KBM-7 (cell line): ENCODE measurements around the gene MRPS5.

Source experiments
- DNase-seq: peaks from one replicate; pipeline ENCODE4 v3.0.0-alpha.2; 2015
- in situ Hi-C: fragments of 300-500 bp; cut with MboI; formaldehyde crosslinking; loops from 2 replicates; pipeline ENCODE4 v1.14.3; 2020; ENCODE audit warnings: low sequenced_read_pairs, low pct_unique_long_range_greater_than_20kb, mixed read lengths

Gene MRPS5

DNA sequence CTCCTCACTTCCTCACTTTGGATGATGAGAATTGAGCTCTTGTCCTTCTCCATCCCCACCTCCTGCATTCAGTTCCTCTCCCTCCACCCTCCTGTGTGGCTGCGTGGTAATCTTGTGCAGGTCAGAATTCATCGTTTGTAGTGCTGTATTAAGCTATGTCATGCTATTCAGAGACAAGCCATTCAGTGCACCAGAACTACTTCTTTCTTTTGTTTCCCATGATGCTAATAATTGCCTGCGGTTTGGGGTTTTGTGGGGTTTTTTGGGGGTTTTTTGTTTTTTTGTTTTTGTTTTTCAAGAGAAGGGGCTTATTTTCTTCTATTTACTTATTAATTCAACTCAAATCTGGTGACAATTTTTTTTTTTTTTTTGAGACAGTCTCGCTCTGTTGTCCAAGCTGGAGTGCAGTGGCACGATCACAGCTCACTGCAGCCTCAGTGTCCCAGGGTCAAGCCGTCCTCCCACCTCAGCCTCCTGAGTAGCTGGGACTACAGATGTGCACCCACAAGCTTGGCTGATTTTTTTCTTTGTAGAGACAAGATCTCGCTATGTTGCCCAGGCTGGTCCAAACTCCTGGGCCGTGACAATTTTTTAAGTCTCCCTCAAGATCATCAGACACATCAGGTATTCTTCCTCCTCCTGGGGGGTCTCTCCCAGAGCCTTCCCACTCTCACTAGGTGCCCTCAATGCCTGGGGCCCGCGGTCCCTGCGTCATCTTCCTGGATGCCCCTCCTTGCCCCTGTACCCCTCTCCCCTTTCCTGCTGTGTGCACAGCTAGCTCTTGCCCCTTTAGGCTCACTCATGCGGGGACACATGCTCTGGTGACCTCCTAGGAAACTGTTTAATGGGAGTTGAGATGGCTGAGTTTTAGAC lies 58.3 kb downstream of the MRPS5 start:
- DNase-seq = no peak
- in situ Hi-C loops = no loop called here

DNA sequence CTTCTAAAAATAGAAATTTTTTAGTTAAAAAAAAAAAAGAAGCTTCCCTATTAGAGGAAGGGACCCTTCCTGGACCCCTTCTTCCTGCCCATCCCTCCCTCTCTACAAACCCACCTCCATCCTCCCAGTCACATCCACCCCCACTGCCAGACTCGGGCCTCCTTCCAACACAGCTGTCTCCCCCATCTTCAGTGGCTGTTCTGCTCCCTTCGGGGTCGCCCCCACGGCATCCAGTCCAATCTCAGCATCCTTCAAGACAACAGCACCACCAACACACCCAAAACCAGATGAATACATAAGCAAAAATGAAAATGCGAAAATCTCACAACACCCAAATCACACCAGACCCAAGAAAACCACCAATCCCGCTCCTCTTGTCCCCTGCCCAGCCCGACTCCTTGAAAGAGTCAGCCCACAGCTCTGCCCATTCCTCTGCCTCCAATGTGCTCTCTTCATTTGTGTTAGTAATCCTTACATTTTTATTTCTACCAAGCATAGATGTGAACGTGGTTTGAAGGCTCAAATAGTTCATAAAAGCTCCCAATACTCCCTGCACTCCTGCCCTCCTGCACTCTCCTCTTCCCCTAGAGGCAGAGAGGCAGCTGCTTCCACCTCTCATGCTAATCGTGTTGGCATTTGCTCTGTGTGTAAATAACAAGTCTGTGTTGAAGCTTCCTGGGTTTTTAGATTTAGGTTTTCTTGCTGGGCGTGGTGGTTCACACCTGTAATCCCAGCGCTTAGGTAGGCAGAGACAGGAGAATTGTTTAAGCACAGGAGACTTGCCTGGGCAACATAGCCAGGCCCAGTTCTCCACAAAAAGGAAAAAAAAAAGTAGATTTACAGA lies 59.1 kb downstream of the MRPS5 start:
- no peak for DNase-seq
- in situ Hi-C loops = no loop called here

DNA sequence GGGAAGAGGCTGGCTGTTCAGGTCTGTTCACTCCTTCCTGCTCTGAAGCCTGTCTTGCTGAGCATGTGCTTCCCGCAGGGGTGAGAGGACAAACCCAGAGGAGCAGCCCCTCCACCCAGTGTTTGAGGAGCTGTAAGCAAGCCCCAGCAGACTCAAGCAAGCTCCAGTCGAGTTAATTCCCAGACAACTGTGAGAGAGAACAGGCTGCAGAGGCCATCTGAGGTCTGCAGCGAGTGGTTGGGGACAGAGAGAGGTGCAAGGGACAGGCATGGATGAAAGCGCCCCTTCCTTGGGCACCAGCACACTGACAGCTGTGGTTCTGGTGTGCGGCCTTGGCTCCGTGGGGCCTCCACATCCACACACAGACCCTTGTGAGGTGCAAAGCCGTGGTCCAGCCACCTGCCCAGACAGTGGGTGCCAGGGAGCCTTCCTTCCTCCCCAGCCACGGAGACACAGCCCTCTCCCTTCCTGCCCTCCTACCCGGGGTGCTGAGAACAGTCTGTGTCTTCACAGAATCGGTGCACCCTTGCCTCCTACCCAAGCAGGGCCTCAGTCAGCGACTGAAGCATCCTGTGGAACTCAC lies 59.9 kb downstream of the MRPS5 start:
- no peak for DNase-seq
- in situ Hi-C loops = no loop called here

DNA sequence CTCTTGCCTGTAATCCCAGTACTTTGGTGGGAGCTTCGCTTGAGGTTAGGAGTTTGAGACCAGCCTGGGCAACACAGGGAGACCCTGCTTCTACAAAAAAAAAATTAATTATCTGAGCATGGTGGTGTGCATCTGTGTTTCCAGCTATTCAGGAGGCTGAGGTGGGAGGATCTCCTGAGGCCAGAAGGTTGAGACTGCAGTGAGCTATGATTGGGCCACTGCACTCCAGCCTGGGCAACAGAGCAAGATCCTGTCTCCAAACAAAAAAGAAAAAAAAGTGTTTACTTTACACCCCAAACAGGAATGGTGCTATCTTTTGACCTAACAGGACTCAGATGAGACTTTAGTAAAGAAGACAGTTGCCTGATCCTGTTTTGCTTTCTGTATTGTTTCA lies 60.5 kb downstream of the MRPS5 start:
- in situ Hi-C loops = no loop called here
- DNase-seq = no peak

DNA sequence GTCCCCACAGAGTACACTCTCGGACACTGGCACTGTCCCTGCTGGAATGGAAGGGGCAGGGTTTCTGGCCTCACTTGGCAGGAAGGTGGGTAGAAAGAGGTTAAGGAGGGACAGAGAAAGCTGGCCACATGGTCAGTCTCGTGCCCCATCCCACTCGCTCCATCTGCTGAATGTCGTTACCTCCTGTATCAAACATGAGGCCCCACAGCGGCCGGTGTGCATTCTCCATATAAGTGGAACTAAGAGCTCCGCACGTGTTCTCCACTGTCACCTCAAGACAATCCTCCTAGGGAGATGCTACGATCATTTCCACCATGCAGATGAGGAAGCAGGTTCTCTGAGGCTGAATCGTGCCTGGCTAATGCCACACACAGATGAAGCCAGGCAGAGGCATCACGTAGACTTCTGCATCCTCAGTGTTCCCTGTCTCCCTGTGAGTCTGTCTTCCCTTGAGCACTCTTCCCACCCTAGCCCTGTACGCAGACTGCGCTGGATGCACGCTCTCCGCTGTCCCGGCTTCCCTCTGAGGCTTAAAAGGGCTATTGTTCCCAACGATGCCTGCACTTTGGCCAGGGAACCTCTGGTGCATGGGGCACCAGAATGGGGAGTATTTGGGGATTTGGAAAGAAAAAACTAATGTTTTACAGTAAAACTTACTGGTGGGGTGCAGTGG lies 61.0 kb downstream of the MRPS5 start:
- DNase-seq = no peak

DNA sequence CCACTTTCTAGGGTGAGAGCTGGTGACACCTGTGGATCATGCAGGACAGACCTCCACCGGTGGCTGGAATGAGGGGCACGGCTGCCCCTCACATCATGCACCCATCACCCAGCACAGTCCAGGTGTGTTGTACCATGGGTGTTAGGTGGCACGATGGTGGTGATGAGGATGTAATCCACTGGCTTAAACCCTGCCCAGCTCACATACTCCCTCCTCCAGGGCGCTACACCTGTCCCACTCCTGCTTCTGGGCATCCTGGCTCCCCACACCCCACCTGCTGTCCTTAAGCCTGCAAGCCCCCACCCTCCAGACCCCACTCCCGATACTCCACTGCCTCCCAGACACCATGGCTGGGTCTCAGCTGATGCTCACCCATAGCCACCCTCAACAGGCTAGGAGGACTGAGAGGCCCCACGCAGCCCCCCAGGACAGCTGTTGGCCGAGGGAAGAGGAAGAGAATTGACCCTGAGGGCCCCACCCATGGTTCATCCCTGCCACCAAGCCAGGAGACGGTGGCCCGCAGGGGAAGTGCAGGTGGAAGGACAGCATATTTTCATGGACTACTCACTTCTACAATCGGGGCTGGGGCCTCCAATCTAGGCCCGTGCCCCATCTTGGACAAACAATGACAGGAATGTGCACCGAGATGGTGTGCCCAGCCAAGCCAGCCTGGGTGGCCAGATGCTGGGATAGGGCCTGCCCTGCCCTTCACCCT lies 61.8 kb downstream of the MRPS5 start:
- in situ Hi-C loops = no loop called here
- DNase-seq = no peak

More for the DNA sequence above, 61.0 kb downstream of the MRPS5 start:
- in situ Hi-C loops = no loop called here

DNA sequence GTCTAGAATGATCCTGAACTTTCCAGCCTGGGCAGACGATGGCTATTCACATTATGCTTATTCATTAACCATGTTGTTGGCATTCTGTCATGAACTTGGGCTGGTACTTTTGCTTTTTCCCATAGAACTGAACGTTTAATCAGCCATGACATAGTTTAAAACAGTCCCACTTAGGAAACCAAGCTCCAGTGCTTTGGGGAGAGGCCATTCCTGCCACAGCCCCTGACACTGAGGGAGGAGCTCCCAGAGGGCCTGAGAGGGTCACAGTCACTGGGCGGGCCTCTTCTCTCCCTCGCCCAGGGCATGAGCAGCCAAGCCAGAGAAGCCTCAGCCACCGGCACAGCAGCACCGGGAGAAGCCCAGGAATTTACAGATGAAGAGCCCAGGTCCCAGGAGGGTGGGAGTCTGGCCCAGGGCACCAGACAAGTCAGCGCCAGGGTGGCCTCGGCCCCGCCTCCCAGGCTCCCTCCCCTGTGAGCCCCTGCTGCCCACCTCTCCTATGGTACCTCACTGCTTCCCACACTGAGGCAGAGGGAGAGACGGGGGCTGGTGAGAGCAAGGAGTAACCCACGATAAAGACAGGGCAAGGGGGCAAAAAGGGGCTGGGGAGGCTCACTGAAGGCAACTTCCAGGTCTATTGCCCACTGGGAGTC lies 62.5 kb downstream of the MRPS5 start:
- DNase-seq = no peak
- in situ Hi-C loops = no loop called here

DNA sequence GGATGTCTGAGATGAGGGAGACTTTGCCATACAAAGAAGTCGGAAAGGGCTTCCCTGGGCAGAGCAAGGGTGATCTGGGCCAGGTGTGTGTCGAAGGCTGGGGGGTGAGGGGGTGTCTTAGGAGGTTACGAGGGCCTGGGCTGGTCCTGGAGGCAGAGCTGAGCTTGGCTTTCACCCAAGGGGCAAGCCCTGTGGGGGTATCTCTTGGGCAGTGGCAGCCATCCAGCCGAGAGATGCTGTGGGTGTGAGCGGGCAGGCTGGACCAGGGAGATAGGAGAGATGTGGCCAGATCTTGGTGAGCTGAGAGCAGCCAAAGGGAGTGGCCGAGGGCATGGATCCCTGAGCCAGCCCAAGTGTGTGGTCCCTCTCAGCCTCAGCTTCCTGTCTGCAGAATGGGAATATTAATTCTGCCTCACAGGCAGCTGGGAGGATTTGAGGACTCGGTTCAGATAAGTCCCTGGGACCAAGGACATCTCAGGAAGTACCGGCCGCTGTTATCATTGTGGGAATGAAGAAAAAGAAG lies 63.1 kb downstream of the MRPS5 start:
- no peak for DNase-seq
- in situ Hi-C loops = no loop called here

DNA sequence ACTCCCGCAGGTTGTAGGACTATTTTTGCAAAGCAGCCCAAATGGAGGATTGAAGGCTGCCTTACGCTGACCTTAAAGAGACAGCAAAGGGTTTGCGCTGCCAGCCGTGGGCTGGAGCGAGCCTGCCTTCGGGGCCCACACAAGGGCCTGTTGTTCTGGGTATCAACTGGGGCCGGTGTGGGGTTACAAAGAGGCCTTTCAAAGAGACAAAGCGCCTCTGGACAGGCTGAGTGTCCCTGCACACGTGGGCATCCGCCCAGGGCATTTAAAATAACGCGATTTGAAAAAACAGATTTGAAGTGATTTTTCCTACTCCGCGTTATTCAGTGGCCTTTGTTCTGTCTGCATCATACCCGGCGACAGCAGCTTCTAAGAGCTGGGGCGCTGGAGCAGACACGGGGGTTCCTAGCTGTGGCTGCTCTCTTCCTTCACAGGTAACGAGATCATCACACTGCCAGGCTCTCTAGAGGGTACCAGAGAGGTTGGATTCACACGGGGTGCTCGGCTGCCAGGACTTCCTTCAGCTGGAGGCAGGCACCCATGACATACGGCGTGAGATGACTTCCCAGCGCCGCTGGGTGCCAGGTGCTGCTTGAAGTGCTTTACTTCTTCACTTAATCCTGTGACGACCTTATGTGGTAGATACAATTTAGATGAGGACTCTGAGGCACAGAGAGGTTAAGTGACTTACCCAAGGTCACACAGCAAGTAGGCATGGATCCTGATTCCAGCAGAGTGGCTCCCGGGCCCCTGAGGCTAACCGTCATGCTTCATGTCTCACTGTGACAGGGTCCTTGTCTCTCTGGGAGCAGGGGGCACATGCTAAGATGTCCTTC lies 63.9 kb downstream of the MRPS5 start:
- in situ Hi-C loops = no loop called here
- no peak for DNase-seq

DNA sequence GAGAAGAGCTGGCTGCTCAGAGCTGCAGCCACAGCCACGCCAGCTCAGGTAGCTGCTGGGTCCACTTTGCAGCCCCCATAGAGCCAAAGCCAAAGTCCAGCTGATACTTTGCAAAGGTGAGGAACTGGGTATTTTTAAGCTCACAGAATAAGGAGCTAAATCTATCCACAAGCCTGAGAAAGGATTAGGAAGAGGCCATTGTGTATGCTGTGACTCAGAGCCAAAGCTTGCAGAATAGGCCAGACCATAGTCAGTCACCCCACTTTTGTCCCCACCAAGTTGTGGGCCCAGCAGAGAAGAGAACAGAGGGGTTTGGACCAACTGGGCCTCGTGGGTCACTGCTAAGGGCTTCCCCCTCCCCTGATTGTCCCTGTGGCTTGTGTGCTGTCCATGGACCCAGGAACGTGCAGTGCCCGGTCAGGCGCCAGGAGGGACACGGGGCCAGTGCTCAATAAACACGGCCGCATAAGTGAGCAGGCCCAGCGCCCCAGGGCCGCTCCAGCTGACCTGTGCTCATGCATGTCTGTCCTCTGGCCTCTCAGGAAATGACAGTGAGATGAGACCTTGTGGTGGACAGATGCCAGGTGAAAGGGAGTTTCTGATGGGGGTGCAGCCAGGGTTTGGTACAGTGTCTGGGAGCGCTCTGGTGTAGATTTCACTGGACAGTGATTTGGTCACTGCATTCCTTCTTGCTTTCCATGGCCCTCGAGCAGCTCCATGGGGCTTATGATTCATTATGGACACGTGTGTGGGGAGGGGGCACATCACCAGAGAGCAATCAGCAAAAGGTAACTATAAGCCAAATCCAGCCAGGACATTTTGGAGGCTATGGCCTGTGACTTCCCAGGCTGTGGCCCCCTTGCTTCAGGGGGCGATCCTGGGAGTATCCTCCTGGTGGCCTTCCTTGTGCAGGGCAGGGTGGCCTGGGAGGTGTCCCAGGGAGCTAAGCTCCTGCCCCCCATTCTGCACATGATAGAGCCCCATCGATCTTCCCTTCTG lies 64.8 kb downstream of the MRPS5 start:
- no peak for DNase-seq
- in situ Hi-C loops = no loop called here

DNA sequence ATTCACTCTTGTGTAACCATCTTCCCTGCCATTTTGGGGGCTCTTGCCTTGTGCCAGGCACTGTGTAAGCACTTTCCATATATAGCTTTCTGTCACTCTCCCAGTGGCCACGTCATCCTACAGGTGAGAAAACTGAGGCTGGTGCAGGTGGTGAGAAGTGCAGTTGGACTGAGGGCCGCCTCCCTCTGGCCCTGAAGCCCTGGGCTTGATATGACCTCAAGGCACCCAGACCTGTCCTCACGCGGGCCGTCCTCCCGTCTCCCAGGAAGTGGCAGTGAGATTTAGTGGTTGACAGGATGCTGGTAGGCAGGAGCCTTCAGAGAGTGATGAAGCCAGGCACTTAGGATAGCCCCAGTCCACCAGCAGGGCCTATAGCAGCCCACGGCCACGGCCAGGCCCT lies 65.6 kb downstream of the MRPS5 start:
- no peak for DNase-seq
- in situ Hi-C loops = no loop called here

DNA sequence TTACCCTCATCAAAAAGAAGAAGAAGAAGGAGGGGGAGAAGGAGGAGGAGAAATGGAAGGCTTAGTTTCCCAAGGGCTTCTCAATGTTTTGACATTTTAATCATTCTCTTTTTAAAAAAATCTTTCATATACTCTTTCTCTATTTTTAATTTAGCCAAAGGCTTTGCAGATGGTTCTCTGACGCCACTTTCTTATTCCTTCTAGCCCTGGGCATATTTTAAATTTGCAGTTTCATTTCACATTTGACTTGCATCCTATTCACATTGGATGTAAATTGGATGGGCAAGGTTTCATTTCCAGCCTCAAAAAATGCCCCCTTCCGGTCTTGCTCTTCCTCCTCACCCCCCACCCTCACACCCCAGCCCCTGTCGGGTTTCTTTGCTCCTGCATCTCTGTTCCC lies 66.3 kb downstream of the MRPS5 start:
- DNase-seq = no peak
- in situ Hi-C loops = no loop called here

DNA sequence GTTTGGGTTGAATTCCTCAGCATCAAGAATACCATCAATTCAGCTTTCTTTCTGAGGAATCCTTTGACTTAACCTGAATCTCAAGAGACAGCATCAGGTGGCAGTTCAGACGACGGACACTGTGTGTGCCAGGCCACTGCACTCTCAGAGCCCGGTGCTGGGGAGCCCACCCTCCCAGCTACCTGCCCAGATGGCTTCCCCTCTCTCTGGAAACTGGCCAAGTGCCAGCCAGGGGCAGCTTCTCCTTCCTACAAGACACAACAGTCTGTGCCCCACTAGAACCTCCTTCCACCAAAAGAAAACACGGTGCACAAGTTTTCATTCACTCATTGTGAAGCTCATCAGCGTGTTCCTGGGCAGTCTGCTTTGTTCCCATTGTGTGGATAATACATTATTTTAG lies 67.6 kb downstream of the MRPS5 start:
- in situ Hi-C loops = no loop called here
- DNase-seq = no peak

DNA sequence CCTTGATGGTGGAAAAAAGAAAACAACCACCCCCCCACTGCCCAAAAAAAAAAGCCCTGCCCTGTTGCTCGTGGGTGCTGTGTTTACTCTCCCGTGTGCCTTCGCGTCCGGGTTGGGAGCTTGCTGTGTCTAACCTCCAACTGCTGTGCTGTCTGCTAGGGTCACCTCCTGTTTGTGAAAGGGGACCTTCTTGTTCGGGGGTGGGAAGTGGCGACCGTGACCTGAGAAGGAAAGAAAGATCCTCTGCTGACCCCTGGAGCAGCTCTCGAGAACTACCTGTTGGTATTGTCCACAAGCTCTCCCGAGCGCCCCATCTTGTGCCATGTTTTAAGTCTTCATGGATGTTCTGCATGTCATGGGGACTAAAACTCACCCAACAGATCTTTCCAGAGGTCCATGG lies 68.1 kb downstream of the MRPS5 start:
- in situ Hi-C loops = no loop called here
- no peak for DNase-seq

DNA sequence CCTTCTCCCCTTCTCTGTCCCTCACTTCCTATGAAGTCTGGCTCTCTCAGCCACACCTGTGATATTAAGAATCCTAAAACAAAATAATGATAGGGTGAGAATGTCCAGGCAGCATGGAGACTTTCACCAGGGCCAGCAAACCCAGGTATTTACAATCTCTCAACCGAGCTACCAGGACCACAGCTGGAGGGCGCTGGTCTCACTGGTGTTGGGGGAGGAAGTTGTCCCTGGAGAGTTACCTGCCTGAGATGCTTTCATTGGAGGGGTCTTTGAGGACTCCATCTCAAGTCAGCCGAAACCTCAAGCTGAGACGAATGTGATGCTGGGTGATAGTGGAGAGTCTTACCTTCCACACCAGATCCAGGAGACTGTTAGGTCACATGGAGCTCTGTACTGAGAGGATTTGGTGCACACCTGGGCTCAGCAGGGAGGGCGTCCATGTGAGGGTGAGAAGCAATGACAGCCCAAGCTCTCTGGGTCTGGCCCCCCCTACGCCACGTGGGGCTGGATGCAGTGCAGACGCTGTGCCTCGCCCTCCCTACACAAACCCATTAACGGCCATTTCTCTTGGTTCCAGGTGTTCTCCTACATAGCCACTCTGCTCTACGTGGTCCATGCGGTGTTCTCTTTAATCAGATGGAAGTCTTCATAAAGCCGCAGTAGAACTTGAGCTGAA lies 68.7 kb downstream of the MRPS5 start:
- in situ Hi-C loops = no loop called here
- DNase-seq = no peak

DNA sequence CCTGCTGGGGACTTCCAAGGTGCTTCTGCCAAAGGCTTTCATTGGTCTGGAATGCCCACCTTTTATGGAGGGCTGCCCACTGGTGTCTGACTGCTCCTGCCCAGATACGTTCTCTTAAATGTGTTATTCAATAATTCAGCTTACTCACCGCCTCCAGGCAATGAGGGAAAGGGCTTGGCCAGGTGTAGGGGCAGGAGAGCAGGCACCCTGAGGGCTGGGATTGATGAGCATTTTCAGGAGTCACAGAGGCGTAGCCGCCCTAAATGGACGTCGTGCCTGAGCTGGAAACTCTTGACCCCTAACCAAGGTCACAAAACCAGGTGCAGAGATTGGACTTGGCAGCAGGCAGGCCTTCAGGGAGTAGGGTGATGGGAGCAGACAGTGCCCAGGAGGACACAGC lies 69.3 kb downstream of the MRPS5 start:
- no peak for DNase-seq
- in situ Hi-C loops = no loop called here
